ENCODE results near the gene AFF3. TPM values are rescaled to one million over a fixed set of nuclear protein-coding genes. Genes with fewer than 3 reads are reported as not detected.

Gene AFF3
- total RNA-seq, 2 donors from 2014 or later, result 9.9 to 20.1 TPM

DNA sequence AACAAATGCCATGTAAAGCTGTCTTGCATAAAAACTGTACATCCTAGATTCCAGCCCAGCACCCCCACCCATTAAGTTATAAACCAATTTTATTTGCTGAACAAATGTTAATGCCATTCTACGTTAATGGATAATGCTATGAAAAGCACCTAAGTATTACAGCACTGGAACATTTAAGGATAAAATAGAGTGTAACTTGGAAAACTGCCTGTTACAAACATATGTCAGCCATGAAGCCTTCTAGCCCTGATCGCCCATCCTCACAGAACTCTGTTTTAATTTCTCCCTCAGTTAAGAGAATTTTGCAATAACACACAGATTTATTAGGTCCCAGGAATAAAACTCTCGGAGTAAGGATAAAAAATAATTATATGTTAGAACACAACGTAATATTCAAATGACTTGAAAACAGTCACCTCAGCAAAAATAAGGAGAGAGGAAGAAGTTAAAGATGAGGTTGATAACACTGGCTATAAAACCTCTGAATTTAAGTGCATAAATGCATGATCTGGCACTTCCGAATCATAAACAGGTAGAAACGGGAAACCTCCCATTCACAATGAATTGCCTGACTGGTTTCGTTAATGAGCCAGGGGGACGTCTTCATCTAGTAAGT lies 308.7 kb downstream of the AFF3 start:
- TF ChIP-seq, protein P1, sequence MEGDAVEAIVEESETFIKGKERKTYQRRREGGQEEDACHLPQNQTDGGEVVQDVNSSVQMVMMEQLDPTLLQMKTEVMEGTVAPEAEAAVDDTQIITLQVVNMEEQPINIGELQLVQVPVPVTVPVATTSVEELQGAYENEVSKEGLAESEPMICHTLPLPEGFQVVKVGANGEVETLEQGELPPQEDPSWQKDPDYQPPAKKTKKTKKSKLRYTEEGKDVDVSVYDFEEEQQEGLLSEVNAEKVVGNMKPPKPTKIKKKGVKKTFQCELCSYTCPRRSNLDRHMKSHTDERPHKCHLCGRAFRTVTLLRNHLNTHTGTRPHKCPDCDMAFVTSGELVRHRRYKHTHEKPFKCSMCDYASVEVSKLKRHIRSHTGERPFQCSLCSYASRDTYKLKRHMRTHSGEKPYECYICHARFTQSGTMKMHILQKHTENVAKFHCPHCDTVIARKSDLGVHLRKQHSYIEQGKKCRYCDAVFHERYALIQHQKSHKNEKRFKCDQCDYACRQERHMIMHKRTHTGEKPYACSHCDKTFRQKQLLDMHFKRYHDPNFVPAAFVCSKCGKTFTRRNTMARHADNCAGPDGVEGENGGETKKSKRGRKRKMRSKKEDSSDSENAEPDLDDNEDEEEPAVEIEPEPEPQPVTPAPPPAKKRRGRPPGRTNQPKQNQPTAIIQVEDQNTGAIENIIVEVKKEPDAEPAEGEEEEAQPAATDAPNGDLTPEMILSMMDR (IDR thresholded peaks at IDR 0.05), result no peak

DNA sequence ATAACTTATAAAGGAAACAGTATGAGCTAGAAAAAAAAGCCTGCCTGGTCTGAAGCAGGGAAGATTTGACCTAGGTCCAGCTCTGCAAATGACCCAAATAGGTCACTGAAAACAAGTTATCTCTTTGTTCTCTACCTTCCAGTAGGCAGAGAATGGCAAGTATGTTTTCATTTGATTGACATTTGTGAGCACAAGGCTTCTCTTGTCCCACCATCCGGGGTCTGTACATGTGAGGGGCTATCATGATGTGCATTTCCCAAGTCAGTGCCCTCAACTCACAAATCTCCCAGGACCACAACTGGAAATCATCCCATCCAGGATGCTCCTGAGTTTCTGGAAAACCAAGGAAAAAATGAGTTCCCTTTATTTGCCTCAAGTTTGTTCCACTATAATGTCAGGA lies 309.5 kb downstream of the AFF3 start:
- H3K36me3 ChIP-seq, result no peaks in the 10 kb centered on the region
- H3K27ac ChIP-seq, result no peak overlapping the region
- H3K4me3 ChIP-seq, result no peak overlapping the region
- ATAC-seq (ENCODE audit: insufficient number of reproducible peaks, low FRiP score, low read depth) (no peak), DNase-seq (ENCODE audit: low spot score) (no peak)
- H3K4me1 ChIP-seq (ENCODE audit: control insufficient read depth in 1 of 2, low read depth in 2 of 2), result no peaks in the 10 kb centered on the region
- H3K9me3 ChIP-seq, result no peaks in the 10 kb centered on the region
- no peaks in the 10 kb centered on the region for H3K27me3 ChIP-seq (replicated peaks; ENCODE audit: insufficient read depth)
- TF ChIP-seq, protein P1 (IDR thresholded peaks at IDR 0.05), result no peak

More for the DNA sequence above, 308.7 kb downstream of the AFF3 start:
- Histone ChIP-seq H3K27ac (no peak overlapping the region), H3K4me3 (no peak overlapping the region), H3K27me3 (replicated peaks; ENCODE audit: insufficient read depth) (no peaks in the 10 kb centered on the region), H3K36me3 (no peaks in the 10 kb centered on the region), H3K4me1 (ENCODE audit: control insufficient read depth in 1 of 2, low read depth in 2 of 2) (no peaks in the 10 kb centered on the region), H3K9me3 (no peaks in the 10 kb centered on the region)
- DNase-seq (ENCODE audit: low spot score) (no peak), ATAC-seq (ENCODE audit: insufficient number of reproducible peaks, low FRiP score, low read depth) (no peak)

DNA sequence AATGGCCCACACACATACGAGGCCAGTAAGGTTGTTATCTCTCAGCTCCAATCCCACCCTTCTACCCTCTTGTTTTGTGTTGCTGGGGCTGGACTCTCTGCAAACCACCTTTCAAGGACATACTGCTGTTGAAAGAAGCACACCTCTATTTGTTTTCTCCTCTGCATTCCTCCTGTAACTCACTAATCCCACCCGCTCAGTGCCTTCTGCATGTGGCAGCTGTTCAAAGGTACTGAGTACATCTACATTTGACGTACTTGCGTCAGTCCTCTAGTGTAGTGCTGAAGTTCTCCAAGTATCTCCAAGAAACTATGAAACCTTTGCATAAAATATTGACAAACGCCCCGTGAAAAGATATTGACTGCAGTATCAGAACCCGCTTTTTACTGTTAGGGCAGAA lies 310.6 kb downstream of the AFF3 start:
- DNase-seq (ENCODE audit: low spot score) (no peak), ATAC-seq (ENCODE audit: insufficient number of reproducible peaks, low FRiP score, low read depth) (no peak)
- TF ChIP-seq, protein P1 (IDR thresholded peaks at IDR 0.05), result no peak
- Histone ChIP-seq H3K27ac (no peak overlapping the region), H3K4me1 (ENCODE audit: control insufficient read depth in 1 of 2, low read depth in 2 of 2) (no peaks in the 10 kb centered on the region), H3K27me3 (replicated peaks; ENCODE audit: insufficient read depth) (no peaks in the 10 kb centered on the region), H3K9me3 (no peaks in the 10 kb centered on the region), H3K4me3 (no peak overlapping the region), H3K36me3 (no peaks in the 10 kb centered on the region)

DNA sequence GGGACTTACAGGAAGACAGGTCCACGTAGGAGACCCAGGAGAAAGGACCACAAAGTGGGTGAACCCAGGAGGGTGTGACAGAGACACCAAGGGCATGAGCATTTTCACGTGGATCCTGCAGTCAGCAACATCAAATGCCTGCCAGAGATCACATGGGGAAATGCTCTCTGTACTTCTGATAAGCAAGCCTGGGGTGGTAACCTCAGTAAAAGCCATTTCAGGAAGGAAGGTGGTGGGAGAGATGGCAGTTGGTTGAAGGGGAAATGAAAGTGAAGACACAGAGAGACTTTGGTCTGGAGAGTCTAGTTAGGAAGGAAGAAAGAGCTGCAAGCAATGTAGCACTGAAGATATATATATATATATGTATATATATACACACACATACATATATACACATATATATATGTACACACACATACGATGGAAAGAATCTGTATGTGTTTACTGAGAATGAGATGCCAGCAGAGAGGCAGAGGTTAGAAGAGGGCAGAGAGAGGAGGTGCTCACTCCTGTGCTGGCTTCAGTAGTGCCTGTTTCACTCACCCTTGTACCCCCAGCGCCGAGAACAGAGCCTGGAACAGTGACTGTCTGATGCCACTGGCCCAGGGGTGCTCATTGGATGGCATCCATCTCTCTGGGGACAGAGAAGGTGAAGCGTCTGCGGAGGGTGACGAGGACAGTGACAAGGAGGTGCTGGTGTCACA lies 314.9 kb downstream of the AFF3 start:
- H3K4me3 ChIP-seq, result no peak overlapping the region
- no peaks in the 10 kb centered on the region for H3K36me3 ChIP-seq
- H3K27me3 ChIP-seq (replicated peaks; ENCODE audit: insufficient read depth), result no peaks in the 10 kb centered on the region
- TF ChIP-seq, protein P1 (IDR thresholded peaks at IDR 0.05), result no peak
- H3K9me3 ChIP-seq, result no peaks in the 10 kb centered on the region
- DNase-seq (ENCODE audit: low spot score), result no peak
- H3K27ac ChIP-seq, result no peak overlapping the region
- no peaks in the 10 kb centered on the region for H3K4me1 ChIP-seq (ENCODE audit: control insufficient read depth in 1 of 2, low read depth in 2 of 2)
- ATAC-seq (ENCODE audit: insufficient number of reproducible peaks, low FRiP score, low read depth), result no peak

DNA sequence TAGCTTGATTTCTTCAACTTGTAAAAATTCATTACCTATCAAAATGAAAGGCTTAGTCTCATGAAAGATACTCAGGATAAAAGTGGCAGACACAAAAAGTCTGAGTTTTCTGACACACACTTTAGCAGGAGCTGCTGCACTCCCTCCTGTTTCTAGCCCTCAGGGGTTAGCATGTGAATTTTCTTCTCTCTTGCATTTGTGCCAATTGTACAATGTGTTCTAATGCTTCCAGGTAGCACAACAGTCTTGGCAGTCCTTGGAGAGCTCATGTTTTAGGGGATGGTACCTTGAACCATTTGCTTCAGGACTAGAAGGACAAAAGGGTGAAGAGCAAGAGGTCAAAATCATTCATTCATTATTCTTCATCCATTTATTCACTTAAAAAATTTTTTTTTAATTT lies 316.8 kb downstream of the AFF3 start:
- Histone ChIP-seq H3K36me3 (no peaks in the 10 kb centered on the region), H3K4me1 (ENCODE audit: control insufficient read depth in 1 of 2, low read depth in 2 of 2) (no peaks in the 10 kb centered on the region), H3K27me3 (replicated peaks; ENCODE audit: insufficient read depth) (no peaks in the 10 kb centered on the region), H3K9me3 (no peaks in the 10 kb centered on the region), H3K4me3 (no peak overlapping the region), H3K27ac (no peak overlapping the region)
- DNase-seq (ENCODE audit: low spot score) (no peak), ATAC-seq (ENCODE audit: insufficient number of reproducible peaks, low FRiP score, low read depth) (no peak)
- TF ChIP-seq, protein P1 (IDR thresholded peaks at IDR 0.05), result no peak
